Astrocyte of the spinal cord (primary cell): ENCODE measurements around the gene CACNA1D.
A peak's percentile ranks its signal among the peaks of the same experiment; 100 is the strongest.

ENCODE experiments used
- DNase-seq: peaks from one replicate; pipeline ENCODE4 v3.0.0; 2011; ENCODE audit warnings: low read depth, low spot score
- H3K4me3 ChIP-seq: 2 replicates; pipeline ENCODE4 v1.5.1; 2011; ENCODE audit warnings: low read depth, mild to moderate bottlenecking, low read length, moderate library complexity
- in situ Hi-C: cut with HindIII; loops from 2 replicates; pipeline ENCODE4 v1.10.0; 2017; ENCODE audit warnings: low sequenced_read_pairs
- TF ChIP-seq, protein P1 (sequence below): IDR thresholded peaks from 2 replicates; pipeline ENCODE4 v1.5.1; 2012; ENCODE audit warnings: low read depth, mild to moderate bottlenecking, low read length, inconsistent platforms

CACNA1D gene

GRCh38 chr3:53803124-53803815 lies 308.9 kb downstream of the CACNA1D start:
- no peak for DNase-seq
- TF ChIP-seq, protein P1, sequence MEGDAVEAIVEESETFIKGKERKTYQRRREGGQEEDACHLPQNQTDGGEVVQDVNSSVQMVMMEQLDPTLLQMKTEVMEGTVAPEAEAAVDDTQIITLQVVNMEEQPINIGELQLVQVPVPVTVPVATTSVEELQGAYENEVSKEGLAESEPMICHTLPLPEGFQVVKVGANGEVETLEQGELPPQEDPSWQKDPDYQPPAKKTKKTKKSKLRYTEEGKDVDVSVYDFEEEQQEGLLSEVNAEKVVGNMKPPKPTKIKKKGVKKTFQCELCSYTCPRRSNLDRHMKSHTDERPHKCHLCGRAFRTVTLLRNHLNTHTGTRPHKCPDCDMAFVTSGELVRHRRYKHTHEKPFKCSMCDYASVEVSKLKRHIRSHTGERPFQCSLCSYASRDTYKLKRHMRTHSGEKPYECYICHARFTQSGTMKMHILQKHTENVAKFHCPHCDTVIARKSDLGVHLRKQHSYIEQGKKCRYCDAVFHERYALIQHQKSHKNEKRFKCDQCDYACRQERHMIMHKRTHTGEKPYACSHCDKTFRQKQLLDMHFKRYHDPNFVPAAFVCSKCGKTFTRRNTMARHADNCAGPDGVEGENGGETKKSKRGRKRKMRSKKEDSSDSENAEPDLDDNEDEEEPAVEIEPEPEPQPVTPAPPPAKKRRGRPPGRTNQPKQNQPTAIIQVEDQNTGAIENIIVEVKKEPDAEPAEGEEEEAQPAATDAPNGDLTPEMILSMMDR: no peak
- H3K4me3 ChIP-seq: no peak overlapping the region
- in situ Hi-C loops: no loop called here

DNA sequence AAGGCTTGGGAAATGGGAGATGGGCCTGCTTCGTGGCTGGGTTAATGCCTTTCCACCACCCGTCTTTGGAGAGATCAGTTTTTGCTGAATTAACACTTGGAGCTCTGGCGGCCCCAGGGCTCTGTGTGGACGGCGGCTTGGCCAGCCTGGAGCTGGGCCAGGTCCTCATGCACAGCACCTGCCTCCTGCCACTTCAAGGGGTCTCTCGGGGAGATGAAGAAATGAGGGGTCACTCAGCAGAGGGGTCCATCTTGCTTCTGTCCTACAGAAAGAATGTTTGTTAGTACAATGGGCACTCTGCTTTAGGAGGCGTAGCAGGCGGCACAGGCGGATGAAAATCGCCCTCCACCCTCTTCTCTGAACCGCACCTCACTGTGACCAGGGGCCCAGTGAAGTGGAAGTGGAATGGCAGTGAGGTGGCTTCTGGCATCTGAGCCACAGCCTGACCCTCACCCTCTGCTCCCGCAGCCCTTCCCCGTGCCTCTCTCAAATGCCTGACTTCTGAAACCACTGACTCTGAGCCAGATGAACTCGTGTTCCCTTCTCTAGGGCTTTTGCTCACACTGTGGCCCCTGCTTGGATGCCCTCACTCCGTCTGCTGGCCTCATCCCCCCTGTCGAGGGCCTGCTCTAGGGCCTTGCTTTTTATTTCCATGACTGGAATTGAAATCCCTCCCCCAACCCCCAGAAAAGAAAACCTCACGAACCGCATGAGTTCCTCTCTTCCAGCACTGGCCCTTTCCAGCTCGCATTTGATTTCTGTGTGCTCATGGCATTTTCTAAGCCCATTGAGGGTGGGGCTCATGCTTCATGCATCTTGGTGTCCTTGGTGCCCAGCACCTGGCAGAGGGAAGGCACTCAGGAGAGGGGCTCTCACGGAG lies 309.6 kb downstream of the CACNA1D start:
- H3K4me3 ChIP-seq: no peak overlapping the region
- in situ Hi-C loops: no loop called here
- TF ChIP-seq, protein P1: no peak
- no peak for DNase-seq

DNA sequence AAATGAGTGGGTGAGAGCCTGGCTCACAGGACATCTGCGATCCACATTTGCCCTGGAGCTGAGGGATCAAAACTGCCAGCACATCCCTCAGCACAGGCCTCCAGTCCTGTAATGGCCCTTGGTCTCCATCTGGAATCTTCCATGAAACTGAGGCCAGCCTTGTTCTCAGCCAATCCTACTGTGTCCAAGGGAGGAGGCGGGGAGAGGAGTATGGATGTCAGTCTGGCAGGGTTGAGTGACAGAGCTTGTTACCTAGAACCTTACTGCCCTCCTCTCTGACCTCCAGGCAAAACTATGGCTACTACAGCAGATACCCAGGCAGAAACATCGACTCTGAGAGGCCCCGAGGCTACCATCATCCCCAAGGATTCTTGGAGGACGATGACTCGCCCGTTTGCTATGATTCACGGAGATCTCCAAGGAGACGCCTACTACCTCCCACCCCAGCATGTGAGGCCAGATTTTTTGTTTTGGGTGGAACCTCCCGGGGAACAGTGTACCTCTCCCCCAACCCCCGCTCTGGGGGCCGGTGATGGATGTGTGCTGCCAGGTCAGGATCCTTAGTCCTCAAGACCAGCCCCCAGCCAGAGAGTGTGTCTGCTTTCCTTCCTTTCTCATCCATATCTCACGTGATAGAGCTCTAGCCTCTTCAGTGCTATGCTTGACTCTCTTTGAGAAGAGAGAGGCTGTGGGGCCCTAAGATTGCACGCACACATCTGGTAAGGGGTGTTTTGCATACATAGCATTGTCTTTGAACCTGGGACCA lies 310.5 kb downstream of the CACNA1D start:
- TF ChIP-seq, protein P1: no peak
- DNase-seq: peak; percentile 48

DNA sequence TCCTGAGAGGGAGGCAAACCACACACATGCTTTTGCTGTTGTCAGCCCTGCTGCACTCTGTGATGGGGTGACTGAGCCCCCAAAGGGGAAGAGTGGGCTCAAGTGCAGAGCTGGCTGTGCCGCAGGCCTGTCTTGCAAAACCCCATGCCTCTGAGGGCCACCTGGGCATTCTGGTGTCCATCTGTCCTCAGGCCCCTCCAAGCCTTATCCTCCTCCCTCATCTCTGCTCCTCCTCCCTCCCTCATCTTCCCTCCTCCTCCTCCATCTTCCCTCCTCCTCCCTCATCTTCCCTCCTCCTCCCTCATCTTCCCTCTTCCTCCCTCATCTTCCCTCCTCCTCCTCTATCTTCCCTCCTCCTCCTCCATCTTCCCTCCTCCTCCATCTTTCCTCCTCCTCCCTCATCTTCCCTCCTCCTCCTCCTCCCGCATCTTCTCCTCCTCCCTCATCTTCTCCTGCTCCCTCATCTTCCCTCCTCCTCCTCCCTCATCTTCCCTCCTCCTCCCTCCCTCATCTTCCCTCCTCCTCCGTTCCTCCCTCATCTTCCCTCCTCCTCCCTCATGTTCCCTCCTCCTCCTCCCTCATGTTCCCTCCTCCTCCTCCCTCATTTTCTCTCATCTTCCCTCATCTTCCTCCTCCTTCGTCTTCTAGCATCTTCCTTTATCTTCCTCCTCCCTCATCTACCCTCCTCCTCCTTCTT lies 311.2 kb downstream of the CACNA1D start:
- TF ChIP-seq, protein P1: no peak
- H3K4me3 ChIP-seq: no peak overlapping the region
- in situ Hi-C loops: no loop called here
- no peak for DNase-seq

More for the DNA sequence above, 310.5 kb downstream of the CACNA1D start:
- in situ Hi-C loops: no loop called here
- no peak overlapping the region for H3K4me3 ChIP-seq

DNA sequence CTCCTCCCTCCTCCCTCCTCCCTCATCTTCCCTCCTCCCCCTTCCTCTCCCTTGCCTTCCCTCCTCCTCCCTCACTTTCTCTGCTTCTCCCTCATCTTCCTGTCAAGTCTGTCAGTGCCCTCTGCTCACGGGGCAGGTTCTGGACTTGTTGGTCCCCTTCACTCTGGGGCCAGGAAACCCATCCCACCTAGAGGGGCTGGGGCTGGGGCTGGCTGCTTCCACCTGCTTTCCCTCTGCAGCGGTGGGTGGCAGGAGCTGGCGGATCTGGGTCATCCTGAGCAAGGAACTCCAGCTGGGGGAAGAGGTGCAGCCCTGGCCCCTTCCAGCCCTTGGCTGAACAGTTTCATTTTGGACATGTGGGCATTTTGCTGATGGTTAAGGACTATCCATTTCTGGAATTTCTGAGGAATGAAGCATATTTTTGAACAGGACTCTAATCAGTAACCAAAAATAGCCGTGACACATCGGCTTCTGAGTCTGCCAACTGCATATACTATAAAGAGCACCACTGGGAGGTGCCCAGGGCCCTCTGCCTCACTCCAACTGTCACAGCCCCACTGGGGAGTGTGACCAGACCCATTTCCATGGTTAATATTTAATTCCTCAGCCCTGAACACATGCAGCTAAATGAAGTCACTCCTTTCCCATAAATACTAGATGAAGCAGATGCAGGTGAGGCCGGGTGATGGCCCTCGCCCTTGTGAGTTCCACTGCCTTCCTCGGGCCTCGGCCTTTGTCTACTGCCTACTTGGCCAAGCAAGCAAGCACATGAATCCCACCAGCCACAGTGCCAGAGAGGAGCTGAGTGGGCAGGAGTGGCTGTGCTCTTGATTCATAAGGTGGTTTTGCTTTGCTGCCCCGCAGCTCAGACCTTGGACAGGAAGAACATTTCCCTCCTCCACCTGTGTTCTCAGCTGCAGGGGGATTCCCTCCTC lies 312.0 kb downstream of the CACNA1D start:
- in situ Hi-C loops: no loop called here
- H3K4me3 ChIP-seq: no peak overlapping the region
- DNase-seq: peak; percentile 33
- TF ChIP-seq, protein P1: no peak
